Measurements from ENCODE around the gene NEK4. TPM values are rescaled to one million over a fixed set of nuclear protein-coding genes. Genes with fewer than 3 reads are reported as not detected.
A peak's percentile ranks its signal among the peaks of the same experiment; 100 is the strongest.

Gene NEK4
- total and polyA plus RNA-seq, 2 of the 13 experiments (the other 11 are each of a cell fraction or from before 2014, with no cell fraction given): 16.5 to 38.0 TPM

- Histone ChIP-seq H3K4me1 (ENCODE audit: insufficient read depth, low read length) (peaks cover 91% of the 10 kb centered on the region), H3K9me3 (ENCODE audit: low read length) (no peaks in the 10 kb centered on the region), H2AFZ (ENCODE audit: low read length) (no peak overlapping the region), H4K20me1 (ENCODE audit: insufficient read depth, low read length) (no peaks in the 10 kb centered on the region), H3K36me3 (replicated peaks in 1 of 2; ENCODE audit: control insufficient read depth in 1 of 2, insufficient read depth in 2 of 2, low read length in 2 of 2) (no peaks in the 10 kb centered on the region), H3K79me2 (ENCODE audit: insufficient read depth, low read length) (no peaks in the 10 kb centered on the region), H3K4me3 (replicated peaks in 1 of 3; ENCODE audit: insufficient read depth in 1 of 3, low read depth in 2 of 3, low read length in 3 of 3) (peak overlapping the region; percentile 31 to 60 (median 31)), H3K4me2 (ENCODE audit: low read depth, low read length) (peak overlapping the region; percentile 83), H3K9ac (ENCODE audit: insufficient read depth, low read depth, low read length) (peak overlapping the region; percentile 47; the same call in 1 of the 2 replicates), H3K27ac (ENCODE audit: extremely low read length, insufficient read depth, low read length) (peak overlapping the region; percentile 20), H3K27me3 (ENCODE audit: control insufficient read depth in 1 of 2, insufficient read depth in 2 of 2, low read length in 2 of 2) (no peaks in the 10 kb centered on the region)
- ATAC-seq (peak; percentile 6), DNase-seq (ENCODE audit: low spot score) (no peak), FAIRE-seq (no peak)
- 48% methylated on average over 11 of the region's 11 CpGs for WGBS (ENCODE audit: low lambda C conversion rate)
- ChIA-PET CTCF (ENCODE audit: low intra/inter-chr PET ratio, low total read pairs) (no interaction called here), POLR2A (interaction anchor here (0.6 to 18.4 kb wide), 7 partner anchors 9 to 145 kb away, joined by 3 to 466 read pairs (median 4); partner anchors contain the start of genes ITIH1, ITIH3 and NEK4)
- intact Hi-C loops (cut with micrococcal nuclease; ENCODE audit: unreplicated experiment) (loop anchor here (1.0 to 2.0 kb wide), 2 partner anchors 12 to 16 kb away; partner anchors contain the start of gene NEK4), in situ Hi-C loops (cut with HindIII; ENCODE audit: extremely low pct_ligation_motif_present, low pct_unique_long_range_greater_than_20kb) (no loop called here)
- no TSS peak for BruUV-seq (replicated peaks)
- TF ChIP-seq HNF4A (CRISPR knock-in tag; IDR thresholded peaks at IDR 0.05) (0 out of 2 replicates have a peak, but pooled peaks have one; percentile 25), ZNF766 (CRISPR knock-in tag; IDR thresholded peaks at IDR 0.05; ENCODE audit: borderline replicate concordance) (0 out of 2 replicates have a peak, but pooled peaks have one; percentile 22), FOXO4 (CRISPR knock-in tag; conservative IDR thresholded peaks at IDR 0.05) (no peak), MED13 (CRISPR knock-in tag; IDR thresholded peaks at IDR 0.05) (peak; percentile 38; the same call in 1 of the 2 replicates), GPBP1L1 (CRISPR knock-in tag; IDR thresholded peaks at IDR 0.05) (no peak), ISL2 (CRISPR knock-in tag; IDR thresholded peaks at IDR 0.05) (0 out of 2 replicates have a peak, but pooled peaks have one; percentile 13), CSRNP1 (CRISPR knock-in tag; IDR thresholded peaks at IDR 0.05) (0 out of 2 replicates have a peak, but pooled peaks have one; percentile 1), ZNF407 (CRISPR knock-in tag; IDR thresholded peaks at IDR 0.05; ENCODE audit: not compliant biosample characterization) (peak; percentile 15), SMAD1 (CRISPR knock-in tag; IDR thresholded peaks at IDR 0.05; ENCODE audit: borderline replicate concordance, low read depth) (no peak)
Measured at GRCh38 chr3:52787246-52787645, 16.5 kb upstream of the NEK4 start.

All from HepG2 (cell line).